ENCODE measurements around the gene STK11IP.

- TF ChIP-seq POLR2AphosphoS5 (IDR thresholded peaks at IDR 0.05): no peak
- no peak for TF ChIP-seq CTCF (IDR thresholded peaks at IDR 0.05)
- TF ChIP-seq POLR2A (IDR thresholded peaks at IDR 0.05): no peak
Measured at GRCh38 chr2:219559156-219559915, 38.3 kb upstream of the STK11IP start.

Measured in suprapubic skin (tissue), 4 donors.